ENCODE results near the gene CDX1. TPM values are rescaled to one million over a fixed set of nuclear protein-coding genes. Genes with fewer than 3 reads are reported as not detected.
A peak's percentile ranks its signal among the peaks of the same experiment; 100 is the strongest.

The CDX1 gene
- total RNA-seq, 1 experiment from 2014 or later, result not detected

- DNase-seq (ENCODE audit: low read depth), result no peak
Observed at GRCh38 chr5:150206779-150207115, 40.2 kb downstream of the CDX1 start.

- DNase-seq (ENCODE audit: low read depth), result peak; percentile 84
Observed at GRCh38 chr5:150208187-150209098, 41.9 kb downstream of the CDX1 start.

- DNase-seq (ENCODE audit: low read depth), result no peak
Observed at GRCh38 chr5:150209099-150209635, 42.6 kb downstream of the CDX1 start.

GRCh38 chr5:150210644-150211043, 44.1 kb downstream of the CDX1 start:
- no peak for DNase-seq (ENCODE audit: low read depth)

- DNase-seq (ENCODE audit: low read depth), result no peak
Observed at GRCh38 chr5:150211156-150212030, 44.8 kb downstream of the CDX1 start.

- DNase-seq (ENCODE audit: low read depth), result peak; percentile 12
Observed at GRCh38 chr5:150213530-150213929, 47.0 kb downstream of the CDX1 start.

GRCh38 chr5:150214289-150214688, 47.7 kb downstream of the CDX1 start:
- no peak for DNase-seq (ENCODE audit: low read depth)

GRCh38 chr5:150215979-150216944, 49.7 kb downstream of the CDX1 start:
- DNase-seq (ENCODE audit: low read depth), result no peak

- no peak for DNase-seq (ENCODE audit: low read depth)
Observed at GRCh38 chr5:150217038-150217437, 50.5 kb downstream of the CDX1 start.

GRCh38 chr5:150217873-150218692, 51.5 kb downstream of the CDX1 start:
- DNase-seq (ENCODE audit: low read depth), result peak; percentile 72

- no peak for DNase-seq (ENCODE audit: low read depth)
Observed at GRCh38 chr5:150218693-150219035, 52.1 kb downstream of the CDX1 start.

GRCh38 chr5:150219142-150219541, 52.6 kb downstream of the CDX1 start:
- peak; percentile 14 for DNase-seq (ENCODE audit: low read depth)

- DNase-seq (ENCODE audit: low read depth), result no peak
Observed at GRCh38 chr5:150219861-150220260, 53.3 kb downstream of the CDX1 start.

- no peak for DNase-seq (ENCODE audit: low read depth)
Observed at GRCh38 chr5:150221471-150221870, 54.9 kb downstream of the CDX1 start.

GRCh38 chr5:150222906-150223305, 56.3 kb downstream of the CDX1 start:
- no peak for DNase-seq (ENCODE audit: low read depth)

- no peak for DNase-seq (ENCODE audit: low read depth)
Observed at GRCh38 chr5:150223474-150223873, 56.9 kb downstream of the CDX1 start.

- DNase-seq (ENCODE audit: low read depth), result peak; percentile 14
Observed at GRCh38 chr5:150224483-150225027, 58.0 kb downstream of the CDX1 start.

GRCh38 chr5:150227036-150227435, 60.5 kb downstream of the CDX1 start:
- no peak for DNase-seq (ENCODE audit: low read depth)

- peak; percentile 39 for DNase-seq (ENCODE audit: low read depth)
Observed at GRCh38 chr5:150227606-150228273, 61.2 kb downstream of the CDX1 start.

Data from LHCN-M2 (cell line).